ENCODE data around the gene ALX3. TPM values are rescaled to one million over a fixed set of nuclear protein-coding genes. Genes with fewer than 3 reads are reported as not detected.
A peak's percentile ranks its signal among the peaks of the same experiment; 100 is the strongest.

The ALX3 gene
- total and polyA plus RNA-seq, 10 of the 15 experiments (the other 5 are each of a cell fraction or from before 2014, with no cell fraction given), result not detected

DNA sequence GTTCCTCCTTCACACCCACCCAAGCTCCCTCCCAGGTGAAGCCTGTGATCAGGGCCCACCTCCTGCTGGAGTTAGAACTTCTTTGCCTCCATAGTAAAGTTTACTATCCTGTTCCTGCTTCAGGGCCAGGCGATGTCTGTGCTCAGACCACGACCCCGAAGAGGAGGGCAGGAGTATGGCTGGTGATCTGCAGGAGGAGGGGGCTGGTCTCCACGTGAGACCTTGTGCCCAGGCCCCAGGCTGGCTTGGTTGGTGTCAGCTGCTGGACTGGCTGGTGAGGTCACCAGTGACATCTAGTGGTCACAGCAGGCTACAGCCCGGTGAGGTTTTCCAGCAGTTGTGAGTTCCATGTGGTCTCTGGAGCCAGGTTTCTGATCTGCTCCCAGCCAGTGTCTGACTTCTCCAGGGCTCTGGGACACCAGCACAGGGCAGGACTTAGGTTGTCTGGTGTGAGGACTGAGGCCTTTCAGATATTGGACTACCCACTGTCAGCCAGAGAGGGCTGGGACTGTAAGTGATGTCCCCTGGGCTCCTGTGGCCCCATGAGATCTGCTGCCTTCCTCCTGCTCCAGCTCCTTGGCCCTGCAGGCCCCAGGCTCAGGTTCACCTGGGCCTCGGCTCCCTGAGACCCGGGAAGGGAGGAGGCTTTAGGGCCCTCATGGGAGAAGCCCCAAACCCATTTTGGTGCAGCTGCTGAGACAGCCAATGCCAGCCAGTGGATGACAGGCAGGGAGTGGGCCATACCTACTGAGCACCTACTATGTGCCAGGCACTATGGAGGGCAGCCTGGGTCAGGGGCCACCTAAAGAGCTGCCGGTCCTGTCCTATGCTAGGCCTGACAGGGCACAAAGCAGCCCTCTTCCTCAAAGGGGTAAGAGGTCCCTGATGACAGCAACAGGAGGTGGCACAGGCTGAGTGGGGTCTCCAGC lies 35.8 kb upstream of the ALX3 start:
- no peak overlapping the region; the same call in 1 of the 2 replicates for H2AFZ ChIP-seq (ENCODE audit: control insufficient read depth, low read depth, low read length)
- DNase-seq (ENCODE audit: low read depth, low spot score) (peak; percentile 23), FAIRE-seq (peak; percentile 81)
- no peak for TF ChIP-seq CREB1 (IDR thresholded peaks at IDR 0.05; ENCODE audit: low read depth)
- TF ChIP-seq FOS (IDR thresholded peaks at IDR 0.05; ENCODE audit: borderline replicate concordance, extremely low read depth, insufficient read length), result no peak
- TF ChIP-seq MEF2B (IDR thresholded peaks at IDR 0.05; ENCODE audit: partially characterized antibody, poor library complexity, severe bottlenecking), result no peak
- TF ChIP-seq TCF12 (IDR thresholded peaks at IDR 0.05; ENCODE audit: low read depth, low read length), result 0 out of 2 replicates have a peak, but pooled peaks have one; percentile 14
- TF ChIP-seq EZH2 (IDR thresholded peaks at IDR 0.05; ENCODE audit: borderline replicate concordance, control insufficient read depth, low read depth, low read length), result no peak
- peak; percentile 56; the same call in 1 of the 2 replicates for TF ChIP-seq YY1 (IDR thresholded peaks at IDR 0.05; ENCODE audit: low read depth, low read length)
- TF ChIP-seq, protein P1, sequence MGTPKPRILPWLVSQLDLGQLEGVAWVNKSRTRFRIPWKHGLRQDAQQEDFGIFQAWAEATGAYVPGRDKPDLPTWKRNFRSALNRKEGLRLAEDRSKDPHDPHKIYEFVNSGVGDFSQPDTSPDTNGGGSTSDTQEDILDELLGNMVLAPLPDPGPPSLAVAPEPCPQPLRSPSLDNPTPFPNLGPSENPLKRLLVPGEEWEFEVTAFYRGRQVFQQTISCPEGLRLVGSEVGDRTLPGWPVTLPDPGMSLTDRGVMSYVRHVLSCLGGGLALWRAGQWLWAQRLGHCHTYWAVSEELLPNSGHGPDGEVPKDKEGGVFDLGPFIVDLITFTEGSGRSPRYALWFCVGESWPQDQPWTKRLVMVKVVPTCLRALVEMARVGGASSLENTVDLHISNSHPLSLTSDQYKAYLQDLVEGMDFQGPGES (IDR thresholded peaks at IDR 0.05), result no peak
- peak; percentile 46; the same call in 1 of the 2 replicates for TF ChIP-seq RUNX3 (IDR thresholded peaks at IDR 0.05; ENCODE audit: low read length)
- TF ChIP-seq, protein P2, sequence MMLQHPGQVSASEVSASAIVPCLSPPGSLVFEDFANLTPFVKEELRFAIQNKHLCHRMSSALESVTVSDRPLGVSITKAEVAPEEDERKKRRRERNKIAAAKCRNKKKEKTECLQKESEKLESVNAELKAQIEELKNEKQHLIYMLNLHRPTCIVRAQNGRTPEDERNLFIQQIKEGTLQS (IDR thresholded peaks at IDR 0.05; ENCODE audit: borderline replicate concordance, extremely low read depth, low read depth, low read length), result no peak
- no peak for TF ChIP-seq NBN (IDR thresholded peaks at IDR 0.05)
- TF ChIP-seq, protein P3, sequence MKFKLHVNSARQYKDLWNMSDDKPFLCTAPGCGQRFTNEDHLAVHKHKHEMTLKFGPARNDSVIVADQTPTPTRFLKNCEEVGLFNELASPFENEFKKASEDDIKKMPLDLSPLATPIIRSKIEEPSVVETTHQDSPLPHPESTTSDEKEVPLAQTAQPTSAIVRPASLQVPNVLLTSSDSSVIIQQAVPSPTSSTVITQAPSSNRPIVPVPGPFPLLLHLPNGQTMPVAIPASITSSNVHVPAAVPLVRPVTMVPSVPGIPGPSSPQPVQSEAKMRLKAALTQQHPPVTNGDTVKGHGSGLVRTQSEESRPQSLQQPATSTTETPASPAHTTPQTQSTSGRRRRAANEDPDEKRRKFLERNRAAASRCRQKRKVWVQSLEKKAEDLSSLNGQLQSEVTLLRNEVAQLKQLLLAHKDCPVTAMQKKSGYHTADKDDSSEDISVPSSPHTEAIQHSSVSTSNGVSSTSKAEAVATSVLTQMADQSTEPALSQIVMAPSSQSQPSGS (IDR thresholded peaks at IDR 0.05; ENCODE audit: low read length), result no peak
- no peak for TF ChIP-seq CBX3 (IDR thresholded peaks at IDR 0.05; ENCODE audit: borderline replicate concordance, low read depth)
- TF ChIP-seq RAD21 (IDR thresholded peaks at IDR 0.05; ENCODE audit: insufficient read depth, low read depth, low read length), result peak; percentile 85
- TF ChIP-seq RELA (IDR thresholded peaks at IDR 0.05; ENCODE audit: borderline replicate concordance, partially characterized antibody), result peak; percentile 22
- TF ChIP-seq BHLHE40 (IDR thresholded peaks at IDR 0.05; ENCODE audit: borderline replicate concordance in 1 of 2, low read depth in 2 of 2, low read length in 1 of 2), result 0 out of 4 replicates have a peak, but pooled peaks of 1 of the 2 experiments have one; percentile 23
- no peak for TF ChIP-seq ZNF24 (IDR thresholded peaks at IDR 0.05)
- TF ChIP-seq ZNF217 (IDR thresholded peaks at IDR 0.05), result no peak
- no peak for TF ChIP-seq EED (IDR thresholded peaks at IDR 0.05; ENCODE audit: low read depth)
- TF ChIP-seq TAF1 (IDR thresholded peaks at IDR 0.05; ENCODE audit: borderline replicate concordance, low read depth, low read length), result no peak
- TF ChIP-seq ZBED1 (IDR thresholded peaks at IDR 0.05; ENCODE audit: borderline replicate concordance), result no peak

More for the DNA sequence above, 35.8 kb upstream of the ALX3 start:
- ChIA-PET POLR2A (no interaction called here), SMC1A (ENCODE audit: uncharacterized antibody, unreplicated experiment) (interaction anchor here (0.9 to 2.1 kb wide), 7 partner anchors 9 to 77 kb away, joined by 3 to 11 read pairs (median 5); no protein-coding TSS in a partner anchor), RAD21 (ENCODE audit: unreplicated experiment) (interaction anchor here (0.8 to 3.8 kb wide), 8 partner anchors 11 to 77 kb away, joined by 3 to 14 read pairs (median 6); no protein-coding TSS in a partner anchor), CTCF (interaction anchor here (0.8 to 11.8 kb wide), 19 partner anchors 9 to 189 kb away, joined by 3 to 120 read pairs (median 5); partner anchors contain the start of gene STRIP1)
- no peak overlapping the region for H3K9ac ChIP-seq (ENCODE audit: control insufficient read depth, insufficient read depth, low read length)
- ATAC-seq, result peak; percentile 97
- in situ Hi-C loops (cut with MboI) (loop anchor here (5.0 kb wide), 1 partner anchor 54 kb away; no protein-coding TSS in a partner anchor), intact Hi-C loops (cut with micrococcal nuclease; ENCODE audit: unreplicated experiment) (loop anchor here (1.0 to 2.0 kb wide), 3 partner anchors 18 to 77 kb away; no protein-coding TSS in a partner anchor)
- no TSS peak for BruUV-seq (replicated peaks)
- no peak overlapping the region for H3K4me2 ChIP-seq (ENCODE audit: control insufficient read depth, insufficient read depth)
- no peak overlapping the region for H3K4me3 ChIP-seq
- peaks cover 15% of the 10 kb centered on the region for H3K4me1 ChIP-seq (ENCODE audit: control insufficient read depth, insufficient read depth, low read length)
- H3K9me3 ChIP-seq (replicated peaks; ENCODE audit: control insufficient read depth, insufficient read depth, low read length), result no peaks in the 10 kb centered on the region
- H4K20me1 ChIP-seq (ENCODE audit: control insufficient read depth, insufficient read depth), result no peaks in the 10 kb centered on the region
- no peaks in the 10 kb centered on the region for H3K79me2 ChIP-seq (ENCODE audit: control insufficient read depth, insufficient read depth, low read length)
- 2% methylated on average over 8 of the region's 8 CpGs for WGBS (ENCODE audit: insufficient coverage, insufficient replicate concordance, low lambda C conversion rate, missing lambda C conversion rate)
- no peaks in the 10 kb centered on the region for H3K27me3 ChIP-seq (replicated peaks in 1 of 2; ENCODE audit: control insufficient read depth in 2 of 2, insufficient read depth in 2 of 2, low read length in 1 of 2)
- no peak overlapping the region for H3K27ac ChIP-seq (ENCODE audit: control insufficient read depth, insufficient read depth)
- no peaks in the 10 kb centered on the region for H3K36me3 ChIP-seq (ENCODE audit: control insufficient read depth in 2 of 2, insufficient read depth in 2 of 2, low read length in 1 of 2)

Data from GM12878 (cell line).